Progenitor cell of endocrine pancreas (in vitro differentiated cells): ENCODE data around the gene CD248. TPM values are rescaled to one million over a fixed set of nuclear protein-coding genes. Genes with fewer than 3 reads are reported as not detected.

Experiments
- total RNA-seq: library from RNA; stranded (reverse); gene quantifications from 2 replicates; pipeline ENCODE4 v1.2.1, GENCODE V29; 2021

CD248 gene
- total RNA-seq, 1 donor from 2014 or later, result 0.22 TPM

Other genes starting within 250 kb of the CD248 start
- 68.3 and 72.3 TPM in 2 replicates for gene PACS1, start 246.8 kb downstream of the CD248 start, total RNA-seq
- 69.8 and 70.9 TPM in 2 replicates for gene KLC2, start 59.3 kb downstream of the CD248 start, total RNA-seq
- 100 and 102 TPM in 2 replicates for gene RAB1B, start 48.4 kb downstream of the CD248 start, total RNA-seq
- gene CNIH2, start 38.9 kb downstream of the CD248 start, total RNA-seq, result 21.3 and 21.7 TPM in 2 replicates
- 61.7 and 64.6 TPM in 2 replicates for gene YIF1A, start 27.9 kb downstream of the CD248 start, total RNA-seq
- 0.33 and 0.57 TPM in 2 replicates for gene TMEM151A, start 25.1 kb downstream of the CD248 start, total RNA-seq
- gene RIN1, start 19.4 kb upstream of the CD248 start, total RNA-seq, result 1.5 and 2.3 TPM in 2 replicates
- 38.1 and 38.3 TPM in 2 replicates for gene BRMS1, start 28.1 kb upstream of the CD248 start, total RNA-seq
- 25.9 and 28.7 TPM in 2 replicates for gene B4GAT1, start 30.6 kb upstream of the CD248 start, total RNA-seq
- 35.6 and 38.2 TPM in 2 replicates for gene SLC29A2, start 54.7 kb upstream of the CD248 start, total RNA-seq
- not detected in 2 replicates for gene NPAS4, start 104.0 kb upstream of the CD248 start, total RNA-seq
- 54.3 and 59.1 TPM in 2 replicates for gene MRPL11, start 121.8 kb upstream of the CD248 start, total RNA-seq
- 16.9 and 17.8 TPM in 2 replicates for gene PELI3, start 149.9 kb upstream of the CD248 start, total RNA-seq
- 78.7 and 79.7 TPM in 2 replicates for gene DPP3, start 163.4 kb upstream of the CD248 start, total RNA-seq
- 75.4 and 80.3 TPM in 2 replicates for gene BBS1, start 193.6 kb upstream of the CD248 start, total RNA-seq
- gene ZDHHC24, start 229.0 kb upstream of the CD248 start, total RNA-seq, result 9.7 and 10.5 TPM in 2 replicates
- gene ACTN3, start 229.9 kb upstream of the CD248 start, total RNA-seq, result 0.43 and 0.44 TPM in 2 replicates